NCI-H524 (cell line): Measurements from ENCODE around the gene ATRIP.
A peak's percentile ranks its signal among the peaks of the same experiment; 100 is the strongest.

Experiments
- DNase-seq, 2 experiments: peaks; one replicate each; lab custom pipeline; 2025; lab: John Stamatoyannopoulos, UW

The ATRIP gene

GRCh38 chr3:48504051-48504946 is 57.8 kb downstream of the ATRIP start, which contains the start of gene SHISA5:
Gene SHISA5 (minus strand): TSS chr3:48504174. CDS start chr3:48504094, 80 bp downstream.
- no peak for DNase-seq

GRCh38 chr3:48505146-48505545 is 58.6 kb downstream of the ATRIP start:
- no peak for DNase-seq

GRCh38 chr3:48505968-48506504 is 59.5 kb downstream of the ATRIP start:
- DNase-seq = no peak

- DNase-seq = peak; percentile 18 to 61
Measured at GRCh38 chr3:48507256-48508061, 60.9 kb downstream of the ATRIP start.

GRCh38 chr3:48511551-48511950 is 65.0 kb downstream of the ATRIP start:
- DNase-seq = no peak

GRCh38 chr3:48514431-48515227 is 68.1 kb downstream of the ATRIP start:
- no peak for DNase-seq
